ENCODE data around the gene TTC39A.

TTC39A gene

DNA sequence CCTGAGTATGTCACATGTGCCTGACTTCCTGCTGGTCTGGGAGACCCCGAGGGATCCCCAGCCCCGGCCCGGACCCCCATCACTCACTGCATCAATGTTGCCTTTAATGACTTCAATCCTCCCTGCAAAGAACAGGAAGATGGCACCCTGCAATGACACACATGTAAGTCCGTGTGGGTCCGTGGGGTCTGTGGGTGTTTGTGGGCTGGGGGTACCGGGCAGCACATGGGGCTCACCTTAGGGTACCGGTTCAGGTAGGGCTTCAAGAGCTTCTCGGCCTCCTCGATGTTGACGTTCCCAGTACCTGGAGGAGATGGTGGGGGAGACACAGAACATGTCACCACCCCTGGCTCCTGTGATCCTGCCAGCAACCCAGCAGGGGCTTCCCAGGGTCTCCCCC is 28.1 kb downstream of the TTC39A start:
- TF ChIP-seq, protein P1, sequence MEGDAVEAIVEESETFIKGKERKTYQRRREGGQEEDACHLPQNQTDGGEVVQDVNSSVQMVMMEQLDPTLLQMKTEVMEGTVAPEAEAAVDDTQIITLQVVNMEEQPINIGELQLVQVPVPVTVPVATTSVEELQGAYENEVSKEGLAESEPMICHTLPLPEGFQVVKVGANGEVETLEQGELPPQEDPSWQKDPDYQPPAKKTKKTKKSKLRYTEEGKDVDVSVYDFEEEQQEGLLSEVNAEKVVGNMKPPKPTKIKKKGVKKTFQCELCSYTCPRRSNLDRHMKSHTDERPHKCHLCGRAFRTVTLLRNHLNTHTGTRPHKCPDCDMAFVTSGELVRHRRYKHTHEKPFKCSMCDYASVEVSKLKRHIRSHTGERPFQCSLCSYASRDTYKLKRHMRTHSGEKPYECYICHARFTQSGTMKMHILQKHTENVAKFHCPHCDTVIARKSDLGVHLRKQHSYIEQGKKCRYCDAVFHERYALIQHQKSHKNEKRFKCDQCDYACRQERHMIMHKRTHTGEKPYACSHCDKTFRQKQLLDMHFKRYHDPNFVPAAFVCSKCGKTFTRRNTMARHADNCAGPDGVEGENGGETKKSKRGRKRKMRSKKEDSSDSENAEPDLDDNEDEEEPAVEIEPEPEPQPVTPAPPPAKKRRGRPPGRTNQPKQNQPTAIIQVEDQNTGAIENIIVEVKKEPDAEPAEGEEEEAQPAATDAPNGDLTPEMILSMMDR (IDR thresholded peaks at IDR 0.05; ENCODE audit: borderline replicate concordance, control extremely low read depth, extremely low read depth, insufficient read depth, missing control alignments) = no peak
- no peak for DNase-seq (ENCODE audit: low spot score)
- in situ Hi-C loops (cut with MboI; ENCODE audit: low sequenced_read_pairs, unreplicated experiment) = no loop called here

DNA sequence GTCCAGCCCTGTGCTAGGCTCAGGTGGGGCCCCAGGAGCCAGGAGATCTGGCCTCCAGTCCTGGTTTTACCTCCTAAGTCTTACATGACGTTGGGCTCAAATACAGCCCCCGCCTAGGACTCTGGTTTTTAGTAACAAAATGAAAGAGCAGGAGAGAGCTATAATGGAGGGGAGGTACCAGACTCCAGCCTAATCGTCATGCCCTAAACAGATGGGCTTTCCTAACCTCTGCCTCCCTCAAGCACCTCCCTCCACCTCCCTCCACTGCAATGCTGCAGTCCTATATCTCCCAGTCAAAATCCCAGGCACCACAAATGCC is 28.6 kb downstream of the TTC39A start:
- DNase-seq (ENCODE audit: low spot score) = peak; percentile 70
- in situ Hi-C loops (cut with MboI; ENCODE audit: low sequenced_read_pairs, unreplicated experiment) = no loop called here
- TF ChIP-seq, protein P1 (IDR thresholded peaks at IDR 0.05; ENCODE audit: borderline replicate concordance, control extremely low read depth, extremely low read depth, insufficient read depth, missing control alignments) = no peak

DNA sequence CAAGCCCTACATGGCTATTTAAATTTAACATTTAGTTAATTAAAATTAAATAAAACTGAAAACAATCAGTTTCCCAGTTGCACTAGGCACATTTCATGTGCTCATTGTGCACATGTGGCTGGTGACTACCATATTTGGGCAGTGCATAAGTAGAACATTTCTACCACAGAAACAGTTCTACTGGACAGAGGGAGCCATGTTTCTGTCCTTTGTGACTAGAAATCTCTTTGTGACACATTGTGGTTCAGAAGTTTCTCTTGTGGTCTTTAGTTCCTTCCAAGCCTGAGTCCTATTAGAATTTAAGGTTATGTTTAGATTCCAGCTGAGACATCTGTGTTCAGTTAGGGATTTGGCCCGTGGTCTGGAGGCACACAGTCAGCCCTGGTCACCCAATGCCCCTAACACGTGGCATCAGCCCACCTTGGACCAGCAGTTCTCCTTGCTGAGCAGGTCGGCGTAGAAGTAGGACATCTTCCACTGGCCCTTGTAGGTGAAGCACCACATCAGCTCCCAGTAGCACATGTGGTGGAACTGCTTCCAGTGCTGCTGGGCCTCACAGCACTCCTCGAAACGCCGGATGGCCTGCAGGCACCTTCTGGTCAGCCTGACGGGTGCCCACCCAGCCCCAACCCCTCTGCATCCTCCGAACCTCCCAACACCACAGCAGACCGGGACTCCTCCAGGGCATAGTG is 29.1 kb downstream of the TTC39A start:
- TF ChIP-seq, protein P1 (IDR thresholded peaks at IDR 0.05; ENCODE audit: borderline replicate concordance, control extremely low read depth, extremely low read depth, insufficient read depth, missing control alignments) = no peak
- DNase-seq (ENCODE audit: low spot score) = peak; percentile 60
- in situ Hi-C loops (cut with MboI; ENCODE audit: low sequenced_read_pairs, unreplicated experiment) = no loop called here

DNA sequence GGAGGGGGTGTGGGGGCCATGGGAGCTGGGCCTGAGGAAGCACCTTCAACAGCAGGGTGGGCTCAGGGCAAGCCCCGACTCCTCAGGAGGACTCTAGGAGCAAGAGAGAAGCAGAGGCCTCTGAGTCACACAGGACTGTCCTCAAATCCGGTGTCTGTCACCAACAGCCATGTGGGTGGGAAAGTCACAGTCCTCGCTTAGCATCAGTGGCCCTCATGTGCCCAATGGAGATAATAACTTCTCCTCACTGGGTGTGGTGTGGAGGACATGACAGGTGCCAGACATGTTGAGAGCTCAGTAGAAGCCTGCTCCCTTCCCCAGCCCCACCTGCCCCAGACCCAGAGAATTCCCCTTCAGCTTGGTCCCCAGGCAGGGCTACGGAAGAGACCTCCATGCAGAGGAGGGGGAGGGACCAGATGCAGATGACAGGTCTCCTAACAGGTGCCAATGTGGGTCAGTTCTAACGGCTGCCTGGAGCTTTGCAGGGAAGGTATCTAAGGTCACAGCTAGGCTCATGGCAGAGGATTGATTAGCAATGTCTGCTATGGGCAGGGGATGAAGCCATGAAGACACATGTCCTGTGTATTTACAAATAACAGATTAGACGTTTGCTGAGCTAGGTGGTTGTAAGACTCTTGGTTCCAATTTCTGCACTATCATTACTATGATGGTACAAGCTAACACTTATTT is 30.2 kb downstream of the TTC39A start:
- TF ChIP-seq, protein P1 (IDR thresholded peaks at IDR 0.05; ENCODE audit: borderline replicate concordance, control extremely low read depth, extremely low read depth, insufficient read depth, missing control alignments) = no peak
- in situ Hi-C loops (cut with MboI; ENCODE audit: low sequenced_read_pairs, unreplicated experiment) = no loop called here
- no peak for DNase-seq (ENCODE audit: low spot score)

DNA sequence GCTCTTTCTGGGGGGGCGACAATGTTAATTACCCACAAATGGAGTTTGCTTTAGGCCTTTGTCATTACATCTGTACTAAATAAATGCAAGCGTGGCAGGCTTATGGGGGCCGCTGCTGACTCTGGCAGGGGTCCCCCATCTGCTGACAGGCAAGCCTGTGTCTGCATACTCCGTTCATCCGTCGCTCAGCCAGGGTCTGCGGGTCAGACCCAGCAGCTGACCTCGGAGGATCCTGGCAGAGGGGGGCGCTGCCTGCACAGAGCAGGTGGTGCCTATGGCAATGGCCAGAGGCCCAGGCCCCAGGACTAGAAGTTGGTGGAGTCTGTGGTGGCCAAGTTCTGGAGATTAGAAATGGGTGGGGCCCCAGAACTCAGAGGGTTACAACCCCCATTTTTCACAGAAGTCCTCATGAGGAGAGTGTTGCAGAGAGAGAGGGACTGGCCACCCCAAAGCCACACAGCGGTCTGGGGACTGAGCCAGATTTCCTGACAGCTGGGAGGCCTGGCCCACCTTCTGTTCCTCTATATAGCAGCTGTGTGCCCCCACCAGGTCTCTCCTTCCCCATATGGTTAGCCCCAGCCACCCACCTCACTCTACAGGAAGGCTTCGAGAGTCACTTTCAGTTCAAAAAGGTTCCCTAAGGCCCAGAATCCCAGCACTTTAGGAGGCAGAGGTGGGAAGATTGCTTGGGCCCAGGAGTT is 31.0 kb downstream of the TTC39A start:
- DNase-seq (ENCODE audit: low spot score) = no peak
- TF ChIP-seq, protein P1 (IDR thresholded peaks at IDR 0.05; ENCODE audit: borderline replicate concordance, control extremely low read depth, extremely low read depth, insufficient read depth, missing control alignments) = no peak
- in situ Hi-C loops (cut with MboI; ENCODE audit: low sequenced_read_pairs, unreplicated experiment) = no loop called here

DNA sequence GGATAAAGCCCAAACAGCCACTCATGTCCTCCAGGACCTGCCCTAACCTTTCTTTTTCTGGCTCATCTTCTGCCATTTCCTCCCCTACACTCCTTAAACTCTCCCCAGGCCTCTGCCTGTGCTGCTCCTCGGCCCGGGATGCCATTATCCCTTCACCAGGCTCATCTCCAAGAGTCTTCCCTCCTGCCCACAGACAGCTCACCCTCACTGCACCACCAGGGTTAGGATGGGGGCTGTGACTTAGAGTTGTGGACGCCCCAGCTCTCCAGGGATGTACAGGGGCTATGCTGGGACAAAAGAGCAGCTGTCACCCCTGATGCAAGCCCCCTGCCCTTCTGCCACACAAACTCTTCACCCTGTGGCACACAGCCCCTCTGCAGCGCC is 32.0 kb downstream of the TTC39A start:
- TF ChIP-seq, protein P1 (IDR thresholded peaks at IDR 0.05; ENCODE audit: borderline replicate concordance, control extremely low read depth, extremely low read depth, insufficient read depth, missing control alignments) = no peak
- in situ Hi-C loops (cut with MboI; ENCODE audit: low sequenced_read_pairs, unreplicated experiment) = no loop called here
- no peak for DNase-seq (ENCODE audit: low spot score)

Data from GM13976 (cell line).